Spinal cord (tissue), 10 donors: ENCODE measurements around the gene UBXN7. TPM values are rescaled to one million over a fixed set of nuclear protein-coding genes. Genes with fewer than 3 reads are reported as not detected.
"Not testable (repeated sequence)": the region's sequence is repeated elsewhere in the genome, so short reads cannot be mapped to it uniquely, and the experiment has no call there.

Source experiments
- DNase-seq, 6 donors: peaks; one replicate each; pipeline versions ENCODE4 v3.0.0 to v3.0.0-alpha.2; 2013 to 2015; ENCODE audit warnings: low spot score in 6 of 6, low read depth in 4 of 6
- H3K27ac ChIP-seq: one replicate; pipeline ENCODE4 v1.5.1; 2013; ENCODE audit warnings: low read depth, low read length, control low read depth
- H3K27me3 ChIP-seq: one replicate; pipeline ENCODE4 v1.6.1; 2013; ENCODE audit warnings: low read length; ENCODE audit not compliant: control insufficient read depth, insufficient read depth
- H3K36me3 ChIP-seq: one replicate; pipeline ENCODE4 v1.6.1; 2013; ENCODE audit warnings: low read length; ENCODE audit not compliant: control insufficient read depth, insufficient read depth
- H3K4me1 ChIP-seq: one replicate; pipeline ENCODE4 v1.6.1; 2013; ENCODE audit warnings: low read length; ENCODE audit not compliant: control insufficient read depth, insufficient read depth
- H3K4me3 ChIP-seq: one replicate; pipeline ENCODE4 v1.5.1; 2013; ENCODE audit warnings: low read depth, low read length, control low read depth
- H3K9me3 ChIP-seq: one replicate; pipeline ENCODE4 v1.6.1; 2013; ENCODE audit warnings: low read length; ENCODE audit not compliant: control insufficient read depth, insufficient read depth
- WGBS: methylation state at CpG from one replicate; pipeline ENCODE4 v1.1.5; 2013; ENCODE audit warnings: missing lambda C conversion rate; ENCODE audit not compliant: insufficient coverage; 5-methylcytosine and 5-hydroxymethylcytosine counted together
- polyA plus RNA-seq, 2 donors: library from polyadenylated mRNA; unstranded; fragments of 120-200 nt; gene quantifications; one replicate each; pipeline ENCODE4 v1.2.1, GENCODE V29; 2013; ENCODE audit not compliant: insufficient read length in 2 of 2
- total RNA-seq, 2 donors: library from RNA; depleted of rRNA in 1 of 2; stranded (reverse); fragments of 120-200 nt in 1 of 2; fragments of >200 nt in 1 of 2; gene quantifications; one replicate each; pipeline versions ENCODE4 v1.2.3 to v1.2.4, GENCODE V29; 2013 to 2014
- donor health status: healthy.

UBXN7 gene
- total and polyA plus RNA-seq, 4 donors = 21.8 to 43.4 (median 26.6) TPM

DNA sequence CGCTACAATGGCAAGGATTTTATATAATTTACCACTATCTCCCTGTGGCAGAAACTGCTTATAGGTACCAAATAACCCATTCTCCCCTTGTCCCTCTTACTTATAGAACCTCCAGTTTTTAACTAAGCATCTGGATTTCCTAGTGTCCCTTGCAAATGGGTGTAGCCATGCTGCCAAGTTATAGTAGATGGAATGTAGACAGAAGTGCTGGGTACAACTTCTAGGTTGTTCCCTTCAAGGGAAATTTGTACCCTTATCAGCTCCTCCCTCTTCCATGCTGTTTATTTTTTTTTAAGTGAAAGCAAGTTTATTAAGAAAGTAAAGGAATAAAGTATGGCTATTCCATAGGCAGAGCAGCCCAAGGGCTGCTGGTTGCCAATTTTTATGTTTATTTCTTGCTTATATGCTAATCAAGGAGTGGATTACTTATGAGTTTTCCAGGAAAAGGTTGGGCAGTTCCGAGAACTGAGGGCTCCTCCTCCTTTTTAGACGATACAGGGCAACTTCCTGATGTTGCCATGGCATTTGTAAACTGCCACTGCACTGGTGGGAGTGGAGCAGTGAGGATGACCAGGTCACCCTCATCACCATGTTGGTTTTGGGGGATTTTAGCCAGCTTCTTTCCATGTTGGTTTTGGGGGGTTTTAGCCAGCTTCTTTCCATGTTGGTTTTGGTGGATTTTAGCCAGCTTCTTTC lies 53.9 kb downstream of the UBXN7 start:
- 100% methylated on average over 1 of the region's 3 CpGs for WGBS
- Histone ChIP-seq H3K9me3 (no peaks in the 10 kb centered on the region), H3K4me3 (no peak overlapping the region), H3K27ac (no peak overlapping the region), H3K27me3 (no peaks in the 10 kb centered on the region), H3K4me1 (no peaks in the 10 kb centered on the region), H3K36me3 (peaks cover 17% of the 10 kb centered on the region)
- DNase-seq = no peak

DNA sequence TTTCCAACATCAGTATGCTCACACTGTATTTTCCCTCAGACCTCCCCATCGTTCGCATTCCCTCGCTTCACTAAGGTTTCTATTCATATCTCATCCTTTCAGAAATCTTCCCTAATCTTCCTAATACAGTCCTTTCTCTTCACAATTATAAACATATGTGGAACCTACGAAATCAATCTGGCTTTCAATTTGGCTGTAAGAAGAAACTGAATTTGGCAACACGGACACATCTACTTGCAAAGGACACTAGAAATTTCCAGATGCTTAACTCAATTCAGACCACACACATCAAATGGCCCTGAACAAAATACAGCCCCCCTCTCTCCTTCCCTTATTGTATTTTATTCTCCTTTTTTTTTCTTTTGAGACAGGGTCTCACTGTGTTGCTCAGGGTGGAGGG lies 54.9 kb downstream of the UBXN7 start:
- no peak overlapping the region for H3K27ac ChIP-seq
- DNase-seq = no peak
- H3K9me3 ChIP-seq = no peaks in the 10 kb centered on the region
- WGBS = 85% methylated on average over 5 of the region's 5 CpGs
- no peak overlapping the region for H3K4me3 ChIP-seq
- no peaks in the 10 kb centered on the region for H3K4me1 ChIP-seq
- no peaks in the 10 kb centered on the region for H3K27me3 ChIP-seq
- peaks cover 19% of the 10 kb centered on the region for H3K36me3 ChIP-seq

DNA sequence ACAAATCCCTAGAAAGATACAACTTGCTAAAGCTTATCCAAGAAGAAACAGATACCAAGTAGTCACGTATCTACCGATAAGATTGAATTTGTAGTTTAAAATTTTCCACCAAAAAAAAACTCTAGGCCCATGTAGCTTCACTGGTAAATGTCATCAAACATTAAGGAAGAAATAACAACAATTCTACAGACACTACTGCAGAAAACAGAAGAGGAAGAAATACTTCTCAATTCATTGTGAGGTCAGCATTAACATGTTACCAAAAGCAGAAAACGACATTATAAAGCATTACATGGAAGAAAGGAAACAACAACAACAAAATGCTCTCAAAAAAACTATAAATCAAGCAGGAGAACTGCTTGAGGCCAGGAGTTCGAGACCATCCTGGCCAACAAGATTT lies 66.5 kb downstream of the UBXN7 start:
- Histone ChIP-seq H3K27me3 (no peaks in the 10 kb centered on the region), H3K27ac (no peak overlapping the region), H3K36me3 (peaks cover 20% of the 10 kb centered on the region), H3K4me3 (no peak overlapping the region), H3K4me1 (no peaks in the 10 kb centered on the region), H3K9me3 (no peaks in the 10 kb centered on the region)
- DNase-seq = no peak
- no CpG with 5 or more reads among the region's 4 CpGs for WGBS

DNA sequence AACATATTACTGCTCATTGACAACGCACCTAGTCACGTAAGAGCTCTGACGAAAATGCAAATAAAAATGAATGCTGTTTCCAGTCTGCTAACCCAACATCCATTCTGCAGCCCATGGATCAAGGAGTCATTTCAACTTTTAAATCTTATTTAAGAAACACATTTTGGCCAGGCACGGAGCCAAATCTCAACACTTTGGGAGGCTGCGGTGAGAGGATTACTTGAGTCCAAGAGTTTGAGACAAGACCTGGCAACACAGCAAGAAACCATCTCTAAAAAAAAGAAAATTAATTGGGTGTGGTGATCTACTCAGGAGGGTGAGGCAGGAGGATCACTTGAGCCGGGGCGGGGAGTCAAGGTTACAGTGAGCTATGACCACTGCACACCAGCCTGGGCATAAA lies 71.6 kb downstream of the UBXN7 start:
- DNase-seq = no peak
- H3K4me1 ChIP-seq = no peaks in the 10 kb centered on the region
- WGBS = 100% methylated on average over 3 of the region's 7 CpGs
- H3K36me3 ChIP-seq = peaks cover 41% of the 10 kb centered on the region
- H3K9me3 ChIP-seq = no peaks in the 10 kb centered on the region
- no peak overlapping the region for H3K27ac ChIP-seq
- no peaks in the 10 kb centered on the region for H3K27me3 ChIP-seq
- no peak overlapping the region for H3K4me3 ChIP-seq

DNA sequence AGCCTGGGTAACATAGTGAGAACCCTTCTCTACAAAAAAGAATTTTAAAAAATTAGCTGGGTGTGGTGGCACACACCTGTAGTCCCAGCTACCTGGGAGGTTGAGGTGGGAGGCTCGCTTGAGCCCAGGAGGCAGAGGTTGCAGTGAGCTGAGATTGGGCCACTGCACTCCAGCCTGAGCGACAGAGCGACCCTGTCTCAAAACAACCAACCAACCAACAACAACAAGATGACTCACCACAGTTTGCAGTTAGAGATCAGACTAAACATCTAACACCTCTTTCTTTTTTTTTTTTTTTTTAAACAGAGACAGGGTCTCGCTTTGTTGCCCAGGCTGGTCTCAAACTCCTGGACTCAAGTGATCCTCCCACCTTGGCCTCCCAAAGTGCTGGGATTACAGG lies 73.7 kb downstream of the UBXN7 start:
- not testable (repeated sequence) for H3K9me3 ChIP-seq, H3K4me3 ChIP-seq, H3K27ac ChIP-seq, H3K4me1 ChIP-seq, DNase-seq, H3K27me3 ChIP-seq
- peaks cover 41% of the 10 kb centered on the region for H3K36me3 ChIP-seq
- 100% methylated on average over 2 of the region's 4 CpGs for WGBS

DNA sequence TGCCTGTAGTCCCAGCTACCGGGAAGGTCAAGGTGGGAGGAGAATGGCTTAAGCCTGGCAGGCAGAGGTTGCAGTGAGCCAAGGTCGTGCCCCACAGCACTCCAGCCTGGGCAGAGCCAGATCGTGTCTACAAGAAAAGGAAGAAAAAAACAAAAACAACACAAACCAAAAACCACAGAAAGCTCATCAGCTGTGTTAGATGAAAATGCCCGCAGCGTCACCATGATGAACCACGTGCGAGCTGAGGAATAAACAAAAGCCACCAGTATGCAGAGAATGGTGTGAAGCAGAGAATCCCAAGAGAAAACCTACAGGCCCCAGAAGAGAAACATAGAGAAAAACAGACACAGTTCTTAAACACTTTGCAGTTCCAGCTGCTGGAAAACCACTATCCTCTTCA lies 74.3 kb downstream of the UBXN7 start:
- Histone ChIP-seq H3K27me3 (no peaks in the 10 kb centered on the region), H3K36me3 (peaks cover 40% of the 10 kb centered on the region), H3K9me3 (no peaks in the 10 kb centered on the region), H3K27ac (no peak overlapping the region), H3K4me1 (no peaks in the 10 kb centered on the region), H3K4me3 (no peak overlapping the region)
- WGBS = 100% methylated on average over 1 of the region's 7 CpGs
- no peak for DNase-seq

DNA sequence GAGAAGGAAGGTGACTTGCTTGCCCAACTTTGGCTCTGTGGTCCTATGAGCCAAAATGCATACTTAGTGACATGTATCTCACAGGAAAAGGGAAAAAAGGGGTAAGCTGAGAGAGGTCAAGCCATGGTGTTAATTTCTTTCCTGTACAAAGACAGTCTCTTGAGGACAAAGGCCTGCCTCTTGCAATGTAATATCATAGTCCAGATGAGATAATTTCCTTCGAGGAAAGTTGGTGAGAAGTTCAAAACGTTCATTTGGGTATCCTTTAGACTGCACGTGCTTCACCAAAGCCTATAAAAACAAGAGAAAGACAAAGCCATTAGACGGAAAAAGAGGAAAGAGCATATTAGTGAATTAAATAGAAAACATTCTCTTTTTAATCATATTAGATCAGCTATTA lies 75.7 kb downstream of the UBXN7 start:
- no peak overlapping the region for H3K4me3 ChIP-seq
- no peaks in the 10 kb centered on the region for H3K27me3 ChIP-seq
- H3K9me3 ChIP-seq = no peaks in the 10 kb centered on the region
- no peak overlapping the region for H3K27ac ChIP-seq
- H3K4me1 ChIP-seq = no peaks in the 10 kb centered on the region
- no peak for DNase-seq
- WGBS = no CpG with 5 or more reads among the region's 4 CpGs
- H3K36me3 ChIP-seq = peaks cover 33% of the 10 kb centered on the region

DNA sequence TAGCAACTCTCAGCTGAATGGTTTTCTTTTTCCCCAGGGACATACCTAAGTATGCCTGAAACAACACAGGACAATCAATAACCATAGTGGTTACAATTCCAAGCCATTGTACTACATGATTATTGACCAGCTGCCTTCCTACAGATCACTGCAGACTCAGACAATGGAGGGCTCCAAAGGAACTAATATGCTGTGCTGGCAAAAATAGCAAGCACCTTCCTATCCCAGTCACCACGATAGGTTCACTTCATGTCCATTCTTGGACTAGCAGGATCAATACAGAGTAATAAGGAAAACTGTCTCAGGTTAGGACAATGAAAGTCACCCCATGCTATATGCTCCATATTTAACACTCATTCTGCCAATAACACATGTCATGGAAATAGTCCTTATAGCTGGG lies 76.6 kb downstream of the UBXN7 start:
- peaks cover 29% of the 10 kb centered on the region for H3K36me3 ChIP-seq
- H3K27me3 ChIP-seq = no peaks in the 10 kb centered on the region
- WGBS = no CpG with 5 or more reads among the region's 1 CpG
- H3K4me3 ChIP-seq = no peak overlapping the region
- H3K4me1 ChIP-seq = no peaks in the 10 kb centered on the region
- no peak overlapping the region for H3K27ac ChIP-seq
- no peak for DNase-seq
- no peaks in the 10 kb centered on the region for H3K9me3 ChIP-seq

DNA sequence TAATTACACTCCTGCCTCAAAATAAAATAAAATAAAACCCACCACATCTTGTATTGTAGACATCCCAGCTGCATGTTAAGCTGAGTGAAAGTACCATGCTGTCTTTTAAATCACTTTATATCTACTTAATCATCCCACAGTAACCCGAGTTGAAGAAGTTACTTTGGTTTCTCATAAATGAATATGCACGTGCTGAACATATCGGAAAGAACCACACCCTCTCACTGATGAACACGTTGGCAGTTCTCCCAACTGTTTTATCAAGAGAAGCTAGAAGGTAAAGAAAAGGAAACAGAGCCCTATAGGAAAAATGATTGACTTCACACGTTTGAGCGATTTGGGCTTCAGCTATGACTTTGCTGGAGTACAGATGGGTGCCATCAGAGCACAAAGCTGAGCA lies 78.1 kb downstream of the UBXN7 start:
- Histone ChIP-seq H3K9me3 (no peaks in the 10 kb centered on the region), H3K27ac (no peak overlapping the region), H3K27me3 (no peaks in the 10 kb centered on the region), H3K4me3 (no peak overlapping the region), H3K36me3 (peaks cover 24% of the 10 kb centered on the region), H3K4me1 (no peaks in the 10 kb centered on the region)
- no peak for DNase-seq
- WGBS = 88% methylated on average over 3 of the region's 6 CpGs

DNA sequence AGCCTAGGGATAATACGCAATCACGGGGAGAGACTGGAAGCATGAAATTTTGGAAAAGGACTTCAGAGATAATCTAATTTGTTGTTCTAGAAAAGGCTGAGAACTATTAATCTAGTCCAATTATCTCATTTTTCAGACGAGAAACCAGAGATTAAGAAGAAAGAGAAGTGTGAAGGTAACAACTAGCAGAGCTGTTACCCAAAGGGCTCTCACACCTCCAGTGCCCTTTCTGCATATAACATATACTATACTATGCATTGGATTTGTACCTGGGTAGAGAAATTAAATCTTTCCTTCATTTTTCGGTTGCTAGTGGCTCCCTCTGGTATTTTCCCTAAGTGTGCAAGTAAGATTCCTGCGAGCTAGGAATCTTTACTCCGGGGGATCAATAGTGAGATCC lies 80.7 kb downstream of the UBXN7 start:
- H3K36me3 ChIP-seq = peaks cover 7% of the 10 kb centered on the region

More for the DNA sequence above, 80.7 kb downstream of the UBXN7 start:
- Histone ChIP-seq H3K9me3 (no peaks in the 10 kb centered on the region), H3K27me3 (no peaks in the 10 kb centered on the region), H3K4me1 (no peaks in the 10 kb centered on the region), H3K4me3 (no peak overlapping the region), H3K27ac (no peak overlapping the region)
- no peak for DNase-seq
- WGBS = 83% methylated on average over 2 of the region's 6 CpGs
